ENCODE results near the gene ZCCHC14.

The ZCCHC14 gene

DNA sequence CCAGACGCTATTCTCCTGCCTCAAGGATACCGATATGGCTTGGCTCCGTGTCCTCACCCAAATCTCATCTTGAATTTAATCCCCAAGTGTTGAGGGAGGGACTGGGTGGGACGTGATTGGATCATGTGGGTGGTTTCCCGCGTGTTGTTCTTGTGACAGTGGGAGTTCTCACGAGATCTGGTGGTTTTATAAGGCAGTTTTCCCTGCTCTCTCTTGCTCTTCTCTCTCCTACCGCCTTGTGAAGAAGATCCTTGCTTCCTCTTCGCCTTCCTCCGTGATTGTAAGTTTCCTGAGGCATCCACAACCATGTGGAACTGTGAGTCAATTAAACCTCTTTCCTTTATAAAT is 43.9 kb upstream of the ZCCHC14 start:
- no peak for DNase-seq
- Histone ChIP-seq H2BK15ac (ENCODE audit: low read depth, poor library complexity, severe bottlenecking) (no peak overlapping the region), H3K4me1 (ENCODE audit: control insufficient read depth, insufficient read depth, low read depth, low read length) (no peaks in the 10 kb centered on the region), H3K36me3 (ENCODE audit: control insufficient read depth in 1 of 2, insufficient read depth in 2 of 2, low read depth in 1 of 2, low read length in 2 of 2) (no peaks in the 10 kb centered on the region), H2BK5ac (ENCODE audit: low read depth, low read length, poor library complexity, severe bottlenecking) (no peak overlapping the region), H3K9me3 (ENCODE audit: control insufficient read depth, low read length) (peaks cover 10% of the 10 kb centered on the region), H3K18ac (ENCODE audit: low read depth in 1 of 2, low read length in 2 of 2) (no peak overlapping the region), H2AK5ac (ENCODE audit: low read length, severe bottlenecking) (no peak overlapping the region), H3K27me3 (ENCODE audit: control insufficient read depth in 1 of 2, insufficient read depth in 1 of 2, low read length in 2 of 2) (peaks cover 0 to 49% of the 10 kb centered on the region in 2 experiments), H3K79me1 (replicated peaks; ENCODE audit: low read length, poor library complexity, severe bottlenecking) (no peaks in the 10 kb centered on the region), H3K14ac (ENCODE audit: low read length in 2 of 2) (no peak overlapping the region), H4K91ac (ENCODE audit: low read length) (no peak overlapping the region), H3K23ac (ENCODE audit: low read length in 2 of 2) (no peak overlapping the region), H2AFZ (ENCODE audit: low read depth, low read length) (no peak overlapping the region), H3K4me3 (ENCODE audit: insufficient read depth in 1 of 2, low read depth in 1 of 2, low read length in 2 of 2) (no peak overlapping the region), H2BK12ac (ENCODE audit: low read length in 2 of 2) (no peak overlapping the region), H3K9ac (ENCODE audit: low read length) (no peak overlapping the region), H2BK120ac (ENCODE audit: low read depth, low read length) (no peak overlapping the region), H3K27ac (ENCODE audit: low read length, poor library complexity, severe bottlenecking) (no peak overlapping the region), H4K8ac (ENCODE audit: low read length) (no peak overlapping the region), H3K4ac (ENCODE audit: low read depth in 1 of 2, low read length in 2 of 2) (no peak overlapping the region), H3K4me2 (ENCODE audit: low read length, poor library complexity, severe bottlenecking) (no peak overlapping the region)
- WGBS, result 90% methylated on average over 2 of the region's 10 CpGs

DNA sequence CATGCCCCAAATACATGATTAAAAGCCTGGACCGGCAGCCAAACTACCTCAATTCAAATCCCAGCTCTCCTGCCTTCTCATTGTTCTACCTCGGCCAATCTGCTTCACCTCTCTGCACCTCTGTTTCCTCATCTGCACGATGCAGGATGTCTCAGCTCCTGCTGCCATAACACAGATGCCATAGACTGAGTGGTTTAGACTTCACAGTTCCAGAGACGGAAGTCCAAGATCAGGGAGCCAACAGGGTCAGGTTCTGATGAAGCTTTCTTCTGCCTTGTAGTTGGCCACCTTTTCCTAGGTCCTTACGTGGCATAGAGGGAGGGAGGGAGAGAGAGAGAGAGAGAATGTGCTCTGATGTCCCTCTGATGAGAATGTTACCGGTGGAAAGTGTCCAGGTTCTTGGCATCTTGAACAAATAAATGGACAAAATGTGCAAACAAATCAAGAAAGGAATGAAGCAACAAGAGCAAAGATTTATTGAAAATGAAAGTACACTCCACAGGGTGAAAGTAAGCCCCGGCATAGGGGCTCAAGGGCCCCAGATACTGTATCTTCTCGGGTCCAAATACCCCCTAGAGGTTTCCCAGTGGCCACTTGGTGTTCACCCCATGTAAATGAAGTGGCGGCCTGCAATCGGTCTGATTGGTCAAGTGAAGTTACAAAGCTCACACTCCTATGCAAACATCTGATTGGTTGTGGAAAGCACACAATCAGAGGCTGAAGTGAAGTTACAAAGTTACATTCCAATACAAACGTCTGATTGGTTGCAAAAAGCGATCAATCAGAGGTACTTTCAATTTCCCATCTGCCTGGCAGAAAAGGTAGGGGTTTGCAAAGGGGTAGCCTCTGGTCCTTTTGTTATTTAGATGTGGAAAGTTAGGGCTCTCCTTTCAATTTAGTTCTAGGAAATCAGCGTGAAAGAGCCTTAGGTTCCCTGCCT is 43.3 kb upstream of the ZCCHC14 start:
- Histone ChIP-seq H3K4ac (ENCODE audit: low read depth in 1 of 2, low read length in 2 of 2) (no peak overlapping the region), H3K27me3 (ENCODE audit: control insufficient read depth in 1 of 2, insufficient read depth in 1 of 2, low read length in 2 of 2) (peaks cover 3 to 42% of the 10 kb centered on the region in 2 experiments), H2AFZ (ENCODE audit: low read depth, low read length) (no peak overlapping the region), H3K4me3 (ENCODE audit: insufficient read depth in 1 of 2, low read depth in 1 of 2, low read length in 2 of 2) (no peak overlapping the region), H2BK12ac (ENCODE audit: low read length in 2 of 2) (no peak overlapping the region), H3K79me1 (replicated peaks; ENCODE audit: low read length, poor library complexity, severe bottlenecking) (no peaks in the 10 kb centered on the region), H2BK15ac (ENCODE audit: low read depth, poor library complexity, severe bottlenecking) (no peak overlapping the region), H3K4me1 (ENCODE audit: control insufficient read depth, insufficient read depth, low read depth, low read length) (no peaks in the 10 kb centered on the region), H3K4me2 (ENCODE audit: low read length, poor library complexity, severe bottlenecking) (no peak overlapping the region), H2BK120ac (ENCODE audit: low read depth, low read length) (no peak overlapping the region), H3K36me3 (ENCODE audit: control insufficient read depth in 1 of 2, insufficient read depth in 2 of 2, low read depth in 1 of 2, low read length in 2 of 2) (no peaks in the 10 kb centered on the region), H3K23ac (ENCODE audit: low read length in 2 of 2) (no peak overlapping the region), H4K8ac (ENCODE audit: low read length) (no peak overlapping the region), H3K27ac (ENCODE audit: low read length, poor library complexity, severe bottlenecking) (no peak overlapping the region), H4K91ac (ENCODE audit: low read length) (no peak overlapping the region), H3K14ac (ENCODE audit: low read length in 2 of 2) (no peak overlapping the region), H2BK5ac (ENCODE audit: low read depth, low read length, poor library complexity, severe bottlenecking) (no peak overlapping the region), H3K18ac (ENCODE audit: low read depth in 1 of 2, low read length in 2 of 2) (no peak overlapping the region), H3K9ac (ENCODE audit: low read length) (no peak overlapping the region), H3K9me3 (ENCODE audit: control insufficient read depth, low read length) (peaks cover 13% of the 10 kb centered on the region), H2AK5ac (ENCODE audit: low read length, severe bottlenecking) (no peak overlapping the region)
- no peak for DNase-seq
- 70% methylated on average over 12 of the region's 13 CpGs for WGBS

DNA sequence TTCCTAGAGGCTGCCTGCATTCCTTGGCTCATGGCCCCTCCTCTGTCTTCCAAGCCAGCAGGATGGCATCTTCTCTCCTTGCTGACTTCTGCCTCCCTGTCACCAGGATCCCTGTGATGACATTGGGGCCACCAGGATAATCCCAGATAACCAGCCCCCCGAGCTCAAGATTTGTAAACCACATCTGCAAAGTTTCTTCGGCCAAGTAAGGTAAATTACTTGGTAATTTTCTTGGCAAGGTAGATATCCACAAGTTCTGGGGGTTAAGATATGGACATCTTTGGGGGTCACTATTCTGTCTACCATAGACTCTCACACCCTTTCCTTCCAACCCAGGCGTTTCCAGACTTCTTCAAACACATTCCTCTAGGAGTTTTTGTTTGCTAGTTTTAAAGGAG is 42.6 kb upstream of the ZCCHC14 start:
- Histone ChIP-seq H2BK120ac (ENCODE audit: low read depth, low read length) (no peak overlapping the region), H3K27me3 (ENCODE audit: control insufficient read depth in 1 of 2, insufficient read depth in 1 of 2, low read length in 2 of 2) (peaks cover 3 to 36% of the 10 kb centered on the region in 2 experiments), H3K4me2 (ENCODE audit: low read length, poor library complexity, severe bottlenecking) (no peak overlapping the region), H2AFZ (ENCODE audit: low read depth, low read length) (no peak overlapping the region), H3K4me1 (ENCODE audit: control insufficient read depth, insufficient read depth, low read depth, low read length) (no peaks in the 10 kb centered on the region), H3K36me3 (ENCODE audit: control insufficient read depth in 1 of 2, insufficient read depth in 2 of 2, low read depth in 1 of 2, low read length in 2 of 2) (no peaks in the 10 kb centered on the region), H3K27ac (ENCODE audit: low read length, poor library complexity, severe bottlenecking) (no peak overlapping the region), H3K4ac (ENCODE audit: low read depth in 1 of 2, low read length in 2 of 2) (no peak overlapping the region), H3K23ac (ENCODE audit: low read length in 2 of 2) (no peak overlapping the region), H3K18ac (ENCODE audit: low read depth in 1 of 2, low read length in 2 of 2) (no peak overlapping the region), H2BK12ac (ENCODE audit: low read length in 2 of 2) (no peak overlapping the region), H2AK5ac (ENCODE audit: low read length, severe bottlenecking) (no peak overlapping the region), H4K8ac (ENCODE audit: low read length) (no peak overlapping the region), H3K9ac (ENCODE audit: low read length) (no peak overlapping the region), H3K4me3 (ENCODE audit: insufficient read depth in 1 of 2, low read depth in 1 of 2, low read length in 2 of 2) (no peak overlapping the region), H2BK15ac (ENCODE audit: low read depth, poor library complexity, severe bottlenecking) (no peak overlapping the region), H2BK5ac (ENCODE audit: low read depth, low read length, poor library complexity, severe bottlenecking) (no peak overlapping the region), H4K91ac (ENCODE audit: low read length) (no peak overlapping the region), H3K9me3 (ENCODE audit: control insufficient read depth, low read length) (peaks cover 16% of the 10 kb centered on the region), H3K79me1 (replicated peaks; ENCODE audit: low read length, poor library complexity, severe bottlenecking) (no peaks in the 10 kb centered on the region), H3K14ac (ENCODE audit: low read length in 2 of 2) (no peak overlapping the region)
- WGBS, result 46% methylated on average over 1 of the region's 3 CpGs
- DNase-seq, result no peak

DNA sequence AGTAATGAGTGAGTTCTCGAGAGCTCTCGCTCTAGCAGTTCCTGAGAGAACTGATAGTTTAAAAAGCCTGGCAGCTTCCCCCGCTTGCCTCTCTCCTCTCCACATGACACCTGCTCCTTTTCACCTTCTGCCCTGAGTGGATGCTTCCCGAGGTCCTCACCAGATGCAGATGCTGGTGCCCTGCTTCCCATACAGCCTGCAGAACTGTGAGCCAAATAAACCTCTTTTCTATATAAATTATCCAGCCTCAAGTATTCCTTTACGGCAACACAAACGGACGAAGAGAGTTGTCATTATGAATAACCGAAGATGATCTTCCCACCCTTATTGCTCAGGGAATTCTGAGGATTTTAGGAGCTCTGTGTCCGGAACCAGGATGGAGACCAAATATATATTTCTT is 41.9 kb upstream of the ZCCHC14 start:
- Histone ChIP-seq H3K18ac (ENCODE audit: low read depth in 1 of 2, low read length in 2 of 2) (no peak overlapping the region), H4K8ac (ENCODE audit: low read length) (no peak overlapping the region), H2BK5ac (ENCODE audit: low read depth, low read length, poor library complexity, severe bottlenecking) (no peak overlapping the region), H3K9ac (ENCODE audit: low read length) (no peak overlapping the region), H3K23ac (ENCODE audit: low read length in 2 of 2) (no peak overlapping the region), H4K91ac (ENCODE audit: low read length) (no peak overlapping the region), H3K36me3 (ENCODE audit: control insufficient read depth in 1 of 2, insufficient read depth in 2 of 2, low read depth in 1 of 2, low read length in 2 of 2) (no peaks in the 10 kb centered on the region), H3K4ac (ENCODE audit: low read depth in 1 of 2, low read length in 2 of 2) (no peak overlapping the region), H3K4me3 (ENCODE audit: insufficient read depth in 1 of 2, low read depth in 1 of 2, low read length in 2 of 2) (no peak overlapping the region), H2BK12ac (ENCODE audit: low read length in 2 of 2) (no peak overlapping the region), H3K14ac (ENCODE audit: low read length in 2 of 2) (no peak overlapping the region), H2BK15ac (ENCODE audit: low read depth, poor library complexity, severe bottlenecking) (no peak overlapping the region), H3K79me1 (replicated peaks; ENCODE audit: low read length, poor library complexity, severe bottlenecking) (no peaks in the 10 kb centered on the region), H3K27ac (ENCODE audit: low read length, poor library complexity, severe bottlenecking) (no peak overlapping the region), H3K4me1 (ENCODE audit: control insufficient read depth, insufficient read depth, low read depth, low read length) (no peaks in the 10 kb centered on the region), H3K9me3 (ENCODE audit: control insufficient read depth, low read length) (peaks cover 21% of the 10 kb centered on the region), H2AK5ac (ENCODE audit: low read length, severe bottlenecking) (no peak overlapping the region), H3K4me2 (ENCODE audit: low read length, poor library complexity, severe bottlenecking) (no peak overlapping the region), H3K27me3 (ENCODE audit: control insufficient read depth in 1 of 2, insufficient read depth in 1 of 2, low read length in 2 of 2) (peaks cover 3 to 29% of the 10 kb centered on the region in 2 experiments), H2AFZ (ENCODE audit: low read depth, low read length) (no peak overlapping the region), H2BK120ac (ENCODE audit: low read depth, low read length) (no peak overlapping the region)
- DNase-seq, result no peak
- 89% methylated on average over 9 of the region's 9 CpGs for WGBS

All from mesenchymal stem cell (in vitro differentiated cells and primary cell).